ENCODE data around the gene TFDP1.

TFDP1 gene

DNA sequence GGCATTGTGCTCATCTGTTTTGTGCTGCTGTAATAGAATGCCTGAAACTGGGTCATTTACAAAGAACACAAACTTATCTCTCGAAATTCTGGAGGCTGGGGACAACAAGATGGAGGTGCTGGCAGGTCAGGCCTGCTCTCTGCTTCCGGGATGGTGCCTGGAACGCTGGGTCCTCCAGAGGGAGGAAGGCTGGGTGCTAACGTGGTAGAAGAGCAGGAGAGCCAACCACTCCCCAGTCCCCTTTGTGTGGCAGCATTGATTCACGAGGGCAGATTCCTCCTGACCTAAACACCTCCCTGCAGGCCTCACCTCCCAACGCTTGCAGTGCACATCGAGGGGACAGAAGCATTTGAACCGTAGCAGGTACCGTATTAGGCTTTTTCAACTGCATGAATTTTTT lies 34.1 kb upstream of the TFDP1 start:
- no peak for DNase-seq (ENCODE audit: low read depth)
- TF ChIP-seq, protein P1, sequence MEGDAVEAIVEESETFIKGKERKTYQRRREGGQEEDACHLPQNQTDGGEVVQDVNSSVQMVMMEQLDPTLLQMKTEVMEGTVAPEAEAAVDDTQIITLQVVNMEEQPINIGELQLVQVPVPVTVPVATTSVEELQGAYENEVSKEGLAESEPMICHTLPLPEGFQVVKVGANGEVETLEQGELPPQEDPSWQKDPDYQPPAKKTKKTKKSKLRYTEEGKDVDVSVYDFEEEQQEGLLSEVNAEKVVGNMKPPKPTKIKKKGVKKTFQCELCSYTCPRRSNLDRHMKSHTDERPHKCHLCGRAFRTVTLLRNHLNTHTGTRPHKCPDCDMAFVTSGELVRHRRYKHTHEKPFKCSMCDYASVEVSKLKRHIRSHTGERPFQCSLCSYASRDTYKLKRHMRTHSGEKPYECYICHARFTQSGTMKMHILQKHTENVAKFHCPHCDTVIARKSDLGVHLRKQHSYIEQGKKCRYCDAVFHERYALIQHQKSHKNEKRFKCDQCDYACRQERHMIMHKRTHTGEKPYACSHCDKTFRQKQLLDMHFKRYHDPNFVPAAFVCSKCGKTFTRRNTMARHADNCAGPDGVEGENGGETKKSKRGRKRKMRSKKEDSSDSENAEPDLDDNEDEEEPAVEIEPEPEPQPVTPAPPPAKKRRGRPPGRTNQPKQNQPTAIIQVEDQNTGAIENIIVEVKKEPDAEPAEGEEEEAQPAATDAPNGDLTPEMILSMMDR (conservative IDR thresholded peaks at IDR 0.05; ENCODE audit: low read depth, low read length), result no peak
- H3K4me3 ChIP-seq (ENCODE audit: low read length), result no peak overlapping the region

DNA sequence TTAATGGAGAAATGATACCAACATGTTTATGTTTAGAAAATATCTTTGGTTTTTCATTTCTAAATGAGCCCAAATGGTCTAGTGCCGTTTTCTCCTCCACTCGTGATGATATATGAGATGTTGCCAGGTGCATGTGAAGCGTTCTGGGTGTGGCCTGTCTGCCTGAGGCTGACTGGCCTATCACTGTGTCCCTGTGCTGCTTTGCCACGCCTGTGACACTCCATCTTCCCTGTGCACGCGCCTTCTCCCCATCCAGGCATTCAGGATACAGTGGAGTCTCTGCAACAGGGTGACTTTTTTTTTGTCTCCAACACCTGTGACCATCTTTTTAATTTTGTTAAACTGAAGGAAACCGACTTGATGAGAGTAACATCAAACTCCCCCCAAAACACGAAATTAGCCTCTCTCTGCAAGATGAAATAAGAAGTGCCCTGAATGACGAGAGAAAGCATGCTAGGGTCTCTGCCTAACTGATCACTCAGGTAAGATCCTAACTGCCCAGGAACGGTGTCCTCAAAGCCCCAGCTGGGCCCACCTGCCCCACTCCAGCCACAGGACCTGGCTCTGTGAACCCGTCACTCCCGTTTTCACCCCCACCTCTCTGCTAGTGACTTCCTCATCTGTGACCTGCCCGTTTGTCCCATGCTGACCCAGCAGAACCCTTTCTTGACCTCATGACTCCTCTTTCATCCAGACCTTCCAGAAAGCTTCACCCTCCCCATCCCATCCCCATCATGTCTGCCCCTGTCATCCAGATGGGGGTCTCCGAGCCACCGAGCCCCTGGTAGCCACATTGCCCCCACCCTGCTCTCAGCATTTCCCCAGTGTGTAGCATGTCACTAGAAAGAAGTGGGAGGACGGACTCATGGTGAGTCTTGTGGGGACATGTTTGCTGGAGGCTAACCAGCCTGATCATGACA lies 33.2 kb upstream of the TFDP1 start:
- no peak for DNase-seq (ENCODE audit: low read depth)

DNA sequence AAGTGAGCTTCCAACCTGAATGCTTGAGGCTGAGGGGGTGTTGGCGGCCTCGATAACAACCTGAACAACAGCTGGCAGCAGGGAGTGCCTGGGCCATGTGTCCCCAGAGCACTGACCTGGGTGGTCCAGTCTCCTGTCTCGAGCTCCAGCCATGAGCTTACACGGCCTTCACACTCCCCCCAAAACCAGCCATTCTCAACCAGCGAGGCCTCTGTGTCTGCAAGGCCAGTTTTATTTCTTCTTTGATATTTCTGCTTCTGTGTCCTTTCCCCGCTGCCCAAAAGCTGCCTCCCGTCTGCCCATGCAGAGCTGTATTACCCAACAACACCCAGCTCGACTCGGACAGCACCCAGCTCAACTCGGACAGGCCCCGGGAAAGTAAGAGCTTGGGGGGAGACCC lies 32.5 kb upstream of the TFDP1 start:
- TF ChIP-seq, protein P1 (conservative IDR thresholded peaks at IDR 0.05; ENCODE audit: low read depth, low read length), result no peak
- H3K4me3 ChIP-seq (ENCODE audit: low read length), result no peak overlapping the region
- DNase-seq (ENCODE audit: low read depth), result no peak

More for the DNA sequence above, 33.2 kb upstream of the TFDP1 start:
- TF ChIP-seq, protein P1 (conservative IDR thresholded peaks at IDR 0.05; ENCODE audit: low read depth, low read length), result no peak
- H3K4me3 ChIP-seq (ENCODE audit: low read length), result no peak overlapping the region

DNA sequence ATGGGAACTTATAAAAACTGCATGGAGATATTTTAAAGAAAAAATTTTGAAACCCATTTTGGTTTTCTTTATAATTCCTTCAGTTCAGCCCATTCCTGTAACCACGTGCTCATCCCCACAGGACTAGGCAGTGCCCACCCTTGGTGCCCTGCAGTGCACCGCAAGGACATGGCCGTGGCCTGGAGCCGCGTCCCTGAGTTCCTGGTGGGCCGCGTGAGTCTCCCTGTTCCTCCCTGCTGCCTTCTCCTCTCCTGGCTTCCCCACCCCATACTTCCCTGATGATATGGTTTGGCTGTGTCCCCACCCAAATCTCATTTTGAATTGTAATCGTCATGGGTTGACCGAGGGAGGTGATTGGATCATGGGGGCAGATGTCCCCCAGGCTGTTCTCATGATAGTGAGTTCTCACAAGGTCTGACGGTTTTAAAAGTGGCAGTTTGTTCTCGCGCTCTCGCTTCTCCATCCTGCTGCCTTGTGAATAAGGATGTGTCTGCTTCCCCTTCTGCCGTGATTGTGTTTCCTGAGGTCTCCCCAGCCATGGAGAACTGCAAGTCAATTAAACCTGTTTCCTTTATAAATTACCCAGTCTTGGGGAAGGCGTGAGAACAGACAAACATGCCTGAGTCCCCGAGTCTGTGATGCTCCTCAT lies 31.6 kb upstream of the TFDP1 start:
- TF ChIP-seq, protein P1 (conservative IDR thresholded peaks at IDR 0.05; ENCODE audit: low read depth, low read length), result no peak
- no peak overlapping the region for H3K4me3 ChIP-seq (ENCODE audit: low read length)
- no peak for DNase-seq (ENCODE audit: low read depth)

DNA sequence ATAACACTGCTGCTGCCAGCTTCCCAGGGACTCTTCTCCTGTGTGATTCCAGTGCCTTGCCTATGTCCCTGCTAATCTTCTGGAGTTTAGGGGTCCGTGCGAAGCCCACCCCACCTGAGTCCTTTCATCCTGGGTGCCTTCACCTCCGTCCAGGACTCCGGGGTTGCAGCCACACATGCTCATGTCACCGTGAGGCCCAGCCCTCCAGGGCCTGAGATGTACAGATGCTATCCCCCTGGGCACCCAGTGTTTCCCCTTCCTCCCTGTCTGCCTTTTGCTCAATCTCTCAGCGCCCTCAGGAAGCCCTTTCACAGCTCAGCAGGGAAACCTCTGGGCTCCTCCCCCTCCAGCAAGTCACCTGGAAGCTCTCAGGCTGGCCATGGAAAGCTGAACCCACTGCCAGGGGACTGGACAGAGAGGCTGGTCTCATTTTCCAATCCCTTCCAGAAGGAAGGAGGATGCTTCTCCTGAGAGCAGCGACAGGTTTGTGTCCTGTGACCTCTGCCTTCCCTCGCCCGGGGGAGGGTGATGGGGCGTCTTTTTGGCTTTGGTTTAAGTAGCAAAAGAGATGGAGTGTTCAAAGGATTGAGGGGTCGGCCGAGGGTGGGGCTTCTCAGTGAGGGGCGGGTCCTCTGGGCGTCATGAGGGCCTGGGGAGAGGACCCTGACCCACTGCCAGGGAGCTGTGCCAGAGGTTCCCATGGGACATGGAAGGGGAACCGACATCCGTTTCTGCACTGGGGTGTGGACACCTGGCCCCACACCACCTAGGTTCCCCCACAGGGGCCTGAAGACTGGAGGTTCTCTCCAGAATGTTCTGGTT lies 30.8 kb upstream of the TFDP1 start:
- DNase-seq (ENCODE audit: low read depth), result no peak
- no peak overlapping the region for H3K4me3 ChIP-seq (ENCODE audit: low read length)
- TF ChIP-seq, protein P1 (conservative IDR thresholded peaks at IDR 0.05; ENCODE audit: low read depth, low read length), result no peak

DNA sequence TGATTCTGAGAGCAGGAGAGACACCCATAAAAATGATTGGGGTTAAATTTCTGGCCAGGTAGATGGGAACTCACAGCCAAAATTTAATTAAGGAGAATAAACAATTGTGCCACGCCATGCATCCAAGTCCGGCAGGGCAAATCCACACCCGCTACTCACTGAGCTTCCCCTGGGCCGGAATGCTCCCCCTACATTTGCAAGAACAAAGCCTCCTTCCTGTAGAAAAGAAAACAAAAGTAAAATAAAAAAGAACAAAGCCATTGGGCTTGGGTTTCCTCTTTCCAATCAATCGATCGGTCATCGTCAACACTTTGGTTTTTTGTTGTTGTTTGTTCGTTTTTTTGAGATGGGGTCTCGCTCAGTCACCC lies 30.2 kb upstream of the TFDP1 start:
- no peak overlapping the region for H3K4me3 ChIP-seq (ENCODE audit: low read length)
- no peak for DNase-seq (ENCODE audit: low read depth)
- TF ChIP-seq, protein P1 (conservative IDR thresholded peaks at IDR 0.05; ENCODE audit: low read depth, low read length), result no peak

Measured in retinal pigment epithelial cell (primary cell).